Adrenal gland (tissue), 12 donors: ENCODE data around the gene NINL. TPM values are rescaled to one million over a fixed set of nuclear protein-coding genes. Genes with fewer than 3 reads are reported as not detected.

ENCODE experiments used
- DNase-seq, 7 donors: peaks; one replicate each; pipeline ENCODE4 v3.0.0-alpha.2; 2019 to 2020
- H3K27ac ChIP-seq, 5 donors: fragments of 200-600 bp; sonication (generic) in 4 of 5; 1 replicate in 3 of 5; 2 replicates in 2 of 5; pipeline versions ENCODE4 v1.5.1 to v1.8.0; 2016 to 2020; ENCODE audit warnings: mild to moderate bottlenecking in 1 of 5
- H3K27me3 ChIP-seq: fragments of 200-600 bp; 2 replicates; pipeline ENCODE4 v1.8.0; 2021
- H3K36me3 ChIP-seq, 2 donors: fragments of 200-600 bp; replicated peaks in 1 of 2; 1 replicate in 1 of 2; 2 replicates in 1 of 2; pipeline versions ENCODE4 v1.5.1 to v1.8.0; 2018 to 2022
- H3K4me1 ChIP-seq, 2 donors: fragments of 200-600 bp; replicated peaks in 1 of 2; 1 replicate in 1 of 2; 2 replicates in 1 of 2; pipeline versions ENCODE4 v1.5.1 to v1.8.0; 2018 to 2021
- H3K4me3 ChIP-seq, 4 donors: fragments of 200-600 bp; sonication (generic) in 3 of 4; one replicate each; pipeline ENCODE4 v1.5.1; 2016 to 2018
- H3K9me3 ChIP-seq, 3 donors: fragments of 200-600 bp; sonication (generic) in 1 of 3; replicated peaks in 1 of 3; 1 replicate in 2 of 3; 2 replicates in 1 of 3; pipeline versions ENCODE4 v1.5.1 to v1.8.0; 2016 to 2021
- CTCF ChIP-seq, 6 experiments: fragments of 450-650 bp in 4 of 6; fragments of 200-600 bp in 2 of 6; sonication (generic) in 1 of 6; IDR thresholded peaks; 1 replicate in 5 of 6; 2 replicates in 1 of 6; pipeline versions ENCODE4 v1.5.1 to v1.8.0; 2016 to 2021; ENCODE audit warnings: antibody characterized with exemption in 6 of 6, mild to moderate bottlenecking in 2 of 6, moderate library complexity in 1 of 6
- POLR2A ChIP-seq, 2 donors: fragments of 450-650 bp; IDR thresholded peaks; one replicate each; pipeline ENCODE4 v1.6.1; 2017; ENCODE audit warnings: antibody characterized with exemption in 2 of 2, mild to moderate bottlenecking in 2 of 2, moderate library complexity in 1 of 2
- whole genome bisulfite sequencing, 4 donors: extraction: QIAGEN DNeasy Blood & Tissue Kit in 2 of 4; methylation state at CpG; one replicate each; pipeline versions ENCODE4 v1.1.5 to v1.1.7; 2013 to 2017; 5-methylcytosine and 5-hydroxymethylcytosine counted together
- intact Hi-C, 2 donors: fragments of 100-400 bp; cut with DNase I; formaldehyde crosslinking; loops; one replicate each; pipeline versions ENCODE4 v1.14.1 to v1.15.0; 2022 to 2023
- polyA plus RNA-seq, 3 donors: library from polyadenylated mRNA; stranded (reverse); fragments of 200-250 nt in 2 of 3; fragments of 350-450 nt in 1 of 3; fragmentation: Illumina TruSeq in 1 of 3; extraction: RNeasy Lipid Tissue Mini Kit (QIAGEN cat#74804) in 1 of 3; gene quantifications; one replicate each; pipeline ENCODE4 v1.2.3, GENCODE V29; 2013 to 2014
- total RNA-seq, 9 donors: library from RNA; depleted of rRNA in 4 of 9; stranded (reverse); fragments of >200 nt in 4 of 9; fragments of 120-200 nt in 1 of 9; fragmentation: NEBNext Ultra II Directional in 1 of 9; extraction: Animal tissue kit (Norgen Biotek cat#: 25700) in 1 of 9; gene quantifications; one replicate each; pipeline versions ENCODE4 v1.1.0 to v1.2.4, GENCODE V29; 2013 to 2023
- donor health status: healthy with polysubstance abuse.
- donor health status: Bipolar disorder and iron deficiency.
- donor health status: DM: yes; HTN: yes; CAD: no.
- donor health status: DM: no; HTN: no; CAD: no.
- donor health status: DM: no; HTN: no; CAD: no.
- donor health status: DM: yes; HTN: yes; CAD: no.

NINL gene
- total and polyA plus RNA-seq, 12 donors, result 10.0 to 30.9 (median 15.4) TPM

- TF ChIP-seq POLR2A (IDR thresholded peaks at IDR 0.05) (no peak), CTCF (IDR thresholded peaks at IDR 0.05) (no peak)
- Histone ChIP-seq H3K9me3 (no peaks in the 10 kb centered on the region), H3K36me3 (no peaks in the 10 kb centered on the region), H3K4me3 (no peak overlapping the region), H3K27me3 (no peaks in the 10 kb centered on the region), H3K27ac (no peak overlapping the region), H3K4me1 (no peaks in the 10 kb centered on the region)
- DNase-seq, result no peak
- 88 to 91% (median 89%) methylated on average over 12 to 22 of the region's 22 CpGs for WGBS, 4 donors
- intact Hi-C loops, result loop anchor here in 1 of 2 donors (10.0 kb wide), 1 partner anchor 107 kb away; no protein-coding TSS in a partner anchor
These were observed 87.6 kb downstream of the NINL start for GRCh38 chr20:25497586-25498279.

DNA sequence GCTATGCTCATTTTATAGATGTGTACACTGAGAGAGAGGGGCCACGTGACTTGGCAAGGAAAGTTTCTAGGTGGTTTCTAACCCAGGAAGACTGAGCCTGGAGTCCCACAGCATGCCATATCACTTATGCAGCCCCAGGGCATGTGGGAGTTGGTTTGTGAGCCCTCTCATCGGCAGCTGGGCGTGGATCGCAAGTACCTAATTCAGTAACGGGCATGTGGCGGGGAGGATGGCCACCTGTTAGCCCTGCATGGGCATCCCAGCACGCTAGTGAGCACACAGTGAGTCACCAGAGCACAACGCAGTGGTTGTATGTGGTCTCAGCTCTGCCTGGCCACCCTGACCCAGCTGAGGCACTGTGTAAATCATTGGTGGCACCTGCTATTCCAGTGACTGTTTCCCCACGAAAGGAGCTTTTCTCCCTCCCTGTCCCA, 88.3 kb downstream of the NINL start:
- Histone ChIP-seq H3K36me3 (no peaks in the 10 kb centered on the region), H3K27me3 (no peaks in the 10 kb centered on the region), H3K4me1 (no peaks in the 10 kb centered on the region), H3K4me3 (no peak overlapping the region), H3K27ac (no peak overlapping the region), H3K9me3 (no peaks in the 10 kb centered on the region)
- WGBS, 4 donors, result 50 to 78% (median 74%) methylated on average over 1 to 9 of the region's 9 CpGs
- DNase-seq, result peak in 4 of 7 donors; percentile 21 to 46 (median 35)
- intact Hi-C loops, result loop anchor here in 1 of 2 donors (10.0 kb wide), 1 partner anchor 108 kb away; no protein-coding TSS in a partner anchor
- TF ChIP-seq POLR2A (IDR thresholded peaks at IDR 0.05), result no peak
- TF ChIP-seq CTCF (IDR thresholded peaks at IDR 0.05), result no peak

DNA sequence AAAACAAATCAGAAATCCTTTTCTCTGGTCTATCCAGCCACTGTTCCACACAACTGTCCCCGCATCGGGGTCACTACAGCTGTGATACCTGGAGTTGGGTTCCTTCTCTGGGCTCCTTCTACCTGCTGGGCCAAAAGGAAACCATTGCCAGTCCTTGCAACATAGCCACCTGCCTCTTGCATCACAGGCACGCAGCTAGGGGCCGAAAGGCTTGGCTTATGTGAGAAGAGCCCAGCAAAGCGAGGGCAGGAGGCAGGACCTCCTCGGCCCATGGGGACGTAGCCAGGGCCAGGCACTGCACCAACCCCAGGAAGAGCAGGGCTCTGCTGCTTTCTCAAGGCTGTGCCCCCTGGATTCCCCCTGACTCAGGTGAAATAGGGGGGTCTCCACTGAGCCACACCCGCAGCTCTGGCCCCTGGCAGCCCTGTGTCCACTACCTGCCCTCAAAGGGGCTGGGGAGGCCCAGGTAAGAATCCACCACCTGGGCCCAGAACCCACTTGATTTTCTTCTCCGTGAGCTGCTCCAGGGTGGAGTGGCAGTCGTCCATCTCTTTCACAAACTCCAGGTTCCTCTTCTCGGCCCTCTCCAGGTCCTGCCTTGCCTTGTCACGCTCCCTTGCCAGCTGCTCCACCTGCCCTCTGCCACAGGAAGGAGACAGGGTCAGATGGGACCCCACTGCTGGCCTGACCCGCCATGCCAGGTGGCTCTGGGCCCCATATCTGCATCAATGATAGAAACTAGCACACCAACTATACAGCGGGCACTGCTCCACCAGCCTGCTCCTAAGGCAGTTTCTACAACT, 89.0 kb downstream of the NINL start:
- Histone ChIP-seq H3K9me3 (no peaks in the 10 kb centered on the region), H3K4me3 (no peak overlapping the region), H3K4me1 (no peaks in the 10 kb centered on the region), H3K27me3 (no peaks in the 10 kb centered on the region), H3K36me3 (no peaks in the 10 kb centered on the region), H3K27ac (no peak overlapping the region)
- DNase-seq, result no peak
- intact Hi-C loops, result loop anchor here in 1 of 2 donors (10.0 kb wide), 1 partner anchor 108 kb away; no protein-coding TSS in a partner anchor
- TF ChIP-seq CTCF (IDR thresholded peaks at IDR 0.05) (no peak), POLR2A (IDR thresholded peaks at IDR 0.05) (no peak)
- WGBS, 4 donors, result 89 to 97% (median 92%) methylated on average over 9 to 14 of the region's 14 CpGs

- 86 to 89% (median 88%) methylated on average over 17 to 18 of the region's 18 CpGs; no CpG with 5 or more reads in 1 of the 4 donors for WGBS, 4 donors
- TF ChIP-seq CTCF (IDR thresholded peaks at IDR 0.05), result no peak
- no peak for TF ChIP-seq POLR2A (IDR thresholded peaks at IDR 0.05)
- H3K4me1 ChIP-seq, result no peaks in the 10 kb centered on the region
- H3K9me3 ChIP-seq, result no peaks in the 10 kb centered on the region
- intact Hi-C loops, result loop anchor here in 1 of 2 donors (10.0 kb wide), 1 partner anchor 109 kb away; no protein-coding TSS in a partner anchor
- H3K27ac ChIP-seq, result no peak overlapping the region
- no peak overlapping the region for H3K4me3 ChIP-seq
- no peaks in the 10 kb centered on the region for H3K27me3 ChIP-seq
- no peaks in the 10 kb centered on the region for H3K36me3 ChIP-seq
- DNase-seq, result no peak
These were observed 90.0 kb downstream of the NINL start for GRCh38 chr20:25495189-25495824.
